WTC11 (cell line): ENCODE results near the gene MICAL1.

ENCODE experiments used
- AR ChIP-seq: fragments of 250-450 bp; sonication (Bioruptor Pico); IDR thresholded peaks from 2 replicates; pipeline ENCODE4 v1.9.0; 2021; ENCODE audit warnings: mild to moderate bottlenecking
- ATF1 ChIP-seq: sonication (generic); formaldehyde crosslinking; IDR thresholded peaks from 2 replicates; pipeline ENCODE4 v1.8.1; 2023; ENCODE audit warnings: mild to moderate bottlenecking, moderate library complexity, missing genetic modification reagents
- CTCF ChIP-seq: fragments of 200-600 bp; IDR thresholded peaks from 2 replicates; pipeline ENCODE4 v1.8.0; 2022; ENCODE audit warnings: antibody characterized with exemption
- E2F4 ChIP-seq: sonication (generic); formaldehyde crosslinking; IDR thresholded peaks from 2 replicates; pipeline ENCODE4 v1.8.1; 2022; ENCODE audit warnings: low read depth, mild to moderate bottlenecking, moderate library complexity, missing genetic modification reagents, borderline replicate concordance
- FOXK1 ChIP-seq: sonication (generic); formaldehyde crosslinking; IDR thresholded peaks from 2 replicates; pipeline ENCODE4 v1.8.0; 2022; ENCODE audit warnings: mild to moderate bottlenecking, moderate library complexity, missing genetic modification reagents
- TEAD4 ChIP-seq: sonication (generic); formaldehyde crosslinking; IDR thresholded peaks from 2 replicates; pipeline ENCODE4 v1.8.0; 2022; ENCODE audit warnings: mild to moderate bottlenecking, missing genetic modification reagents
- TP53 ChIP-seq: sonication (generic); formaldehyde crosslinking; IDR thresholded peaks from 2 replicates; pipeline ENCODE4 v1.8.1; 2023; ENCODE audit warnings: mild to moderate bottlenecking, missing genetic modification reagents
- ZNF138 ChIP-seq: sonication (generic); formaldehyde crosslinking; conservative IDR thresholded peaks from 2 replicates; pipeline ENCODE4 v1.8.1; 2022; ENCODE audit warnings: mild to moderate bottlenecking, moderate library complexity, missing genetic modification reagents
- ZNF423 ChIP-seq: fragments of 250-450 bp; sonication (Bioruptor Pico); IDR thresholded peaks from 2 replicates; pipeline ENCODE4 v2.1.2; 2022; ENCODE audit warnings: mild to moderate bottlenecking, moderate library complexity
- ZSCAN18 ChIP-seq: fragments of 250-450 bp; sonication (Bioruptor Pico); IDR thresholded peaks from 2 replicates; pipeline ENCODE4 v2.1.2; 2022; ENCODE audit warnings: mild to moderate bottlenecking, moderate library complexity

- TF ChIP-seq ATF1 (no peak), ZNF423 (CRISPR knock-in tag) (no peak), CTCF (no peak), ZNF138 (CRISPR knock-in tag) (no peak), TEAD4 (CRISPR knock-in tag) (no peak), E2F4 (CRISPR knock-in tag) (no peak), FOXK1 (CRISPR knock-in tag) (no peak), AR (CRISPR knock-in tag) (no peak), TP53 (no peak), ZSCAN18 (CRISPR knock-in tag) (no peak)
These were observed 22.7 kb upstream of the MICAL1 start for GRCh38 chr6:109478222-109478805.
